ENCODE results near the gene SBK2. TPM values are rescaled to one million over a fixed set of nuclear protein-coding genes. Genes with fewer than 3 reads are reported as not detected.

The SBK2 gene
- total RNA-seq, 4 donors from 2014 or later: not detected

- H3K4me1 ChIP-seq: peaks cover 43 to 96% (median 88%) of the 10 kb centered on the region in 4 donors
- no peaks in the 10 kb centered on the region for H3K36me3 ChIP-seq
- no peaks in the 10 kb centered on the region for H3K9me3 ChIP-seq
- no peaks in the 10 kb centered on the region for H3K27me3 ChIP-seq
- intact Hi-C loops (cut with DNase I): no loop called here
- no peak for DNase-seq (ENCODE audit: extremely low spot score)
- peak overlapping the region; percentile 93 to 98 (median 96) for H3K27ac ChIP-seq (replicated peaks in 1 of 4)
- TF ChIP-seq EP300 (IDR thresholded peaks at IDR 0.05): no peak
- TF ChIP-seq POLR2AphosphoS5 (IDR thresholded peaks at IDR 0.05): no peak
- TF ChIP-seq CTCF (IDR thresholded peaks at IDR 0.05): no peak
- no peak for TF ChIP-seq POLR2A (IDR thresholded peaks at IDR 0.05; ENCODE audit: low read depth)
- H3K4me3 ChIP-seq: no peak overlapping the region
- WGBS: 61% methylated on average over 16 of the region's 52 CpGs
These were observed 46.2 kb downstream of the SBK2 start for GRCh38 chr19:55490478-55491432.

DNA sequence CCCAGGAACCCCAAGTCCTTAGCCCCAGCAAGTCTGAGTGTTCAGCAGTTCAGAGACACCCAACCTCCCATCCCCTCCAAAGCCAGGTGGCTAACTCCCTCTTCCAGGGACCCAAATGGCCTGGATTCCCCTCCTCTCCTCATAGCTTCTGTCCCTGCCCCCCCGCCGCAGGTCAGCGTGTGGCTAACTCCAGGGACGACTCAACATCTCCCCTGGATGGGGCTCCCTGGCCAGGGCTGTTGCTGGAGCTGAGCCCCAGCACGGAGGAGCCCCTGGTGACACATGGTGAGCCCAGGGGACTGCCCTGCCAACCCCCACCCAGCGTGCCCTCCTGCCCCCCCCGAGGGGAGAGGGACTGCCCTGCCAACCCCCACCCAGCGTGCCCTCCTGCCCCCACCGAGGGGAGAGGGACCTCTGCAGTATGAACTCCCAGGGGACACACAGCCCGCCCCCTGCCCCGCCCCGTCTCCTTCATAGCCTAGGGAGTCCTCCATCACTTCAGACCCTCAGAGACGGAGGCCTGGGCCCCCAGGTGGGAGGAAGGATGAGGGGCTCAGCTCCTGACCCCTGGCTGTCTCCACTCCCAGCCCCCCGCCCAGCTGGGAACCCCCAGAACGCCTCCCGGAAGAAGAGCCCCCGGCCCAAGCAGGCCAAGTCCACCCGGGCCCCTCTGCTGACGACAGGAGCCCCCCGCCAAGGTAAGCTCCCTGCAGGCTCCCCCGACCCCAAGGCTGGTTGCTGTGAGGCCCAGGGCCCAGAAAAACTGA is 47.0 kb downstream of the SBK2 start:
- Histone ChIP-seq H3K9me3 (no peaks in the 10 kb centered on the region), H3K4me1 (peaks cover 50 to 100% (median 96%) of the 10 kb centered on the region in 4 donors), H3K36me3 (no peaks in the 10 kb centered on the region), H3K27ac (replicated peaks in 1 of 4) (peak overlapping the region; percentile 93 to 98 (median 96)), H3K4me3 (peak overlapping the region in 3 of 4 donors; percentile 18 to 46 (median 38)), H3K27me3 (no peaks in the 10 kb centered on the region)
- TF ChIP-seq POLR2AphosphoS5 (IDR thresholded peaks at IDR 0.05): no peak
- TF ChIP-seq CTCF (IDR thresholded peaks at IDR 0.05): no peak
- TF ChIP-seq POLR2A (IDR thresholded peaks at IDR 0.05; ENCODE audit: low read depth): no peak
- no peak for TF ChIP-seq EP300 (IDR thresholded peaks at IDR 0.05)
- intact Hi-C loops (cut with DNase I): no loop called here
- WGBS: 60% methylated on average over 7 of the region's 21 CpGs
- DNase-seq (ENCODE audit: extremely low spot score): no peak

DNA sequence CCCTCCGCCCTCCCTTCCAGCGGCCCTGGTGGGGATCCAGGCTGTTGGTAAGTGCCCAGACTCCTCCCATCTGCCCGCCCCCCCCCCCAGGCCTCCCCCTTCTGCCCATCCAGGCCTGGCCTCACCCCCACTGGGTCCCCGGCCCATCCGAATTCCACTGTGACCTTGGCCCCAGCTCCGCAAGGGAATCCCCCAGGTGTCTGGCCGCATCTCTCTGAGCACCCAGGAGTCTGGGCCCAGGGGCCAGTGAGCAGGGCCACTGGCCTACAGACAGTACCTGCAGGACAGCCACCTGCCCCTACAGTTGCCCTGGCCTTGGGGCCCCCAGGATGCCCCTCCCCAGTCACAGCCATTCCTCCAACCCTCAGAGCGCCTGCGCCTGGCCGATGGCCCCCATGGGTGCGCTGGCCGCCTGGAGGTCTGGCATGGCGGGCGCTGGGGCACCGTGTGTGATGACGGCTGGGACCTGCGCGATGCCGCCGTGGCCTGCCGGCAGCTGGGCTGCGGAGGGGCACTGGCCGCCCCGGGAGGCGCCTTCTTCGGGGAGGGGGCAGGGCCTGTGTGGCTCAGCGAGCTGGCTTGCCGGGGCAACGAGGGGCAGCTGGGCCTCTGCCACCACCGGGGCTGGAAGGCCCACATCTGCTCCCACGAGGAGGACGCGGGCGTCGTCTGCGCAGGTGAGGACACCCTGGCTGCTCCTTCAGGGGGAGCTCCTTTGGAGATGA is 47.8 kb downstream of the SBK2 start:
- Histone ChIP-seq H3K4me1 (peaks cover 56 to 100% (median 100%) of the 10 kb centered on the region in 4 donors), H3K4me3 (peak overlapping the region; percentile 14 to 46 (median 28)), H3K9me3 (no peaks in the 10 kb centered on the region), H3K27me3 (no peaks in the 10 kb centered on the region), H3K36me3 (no peaks in the 10 kb centered on the region), H3K27ac (replicated peaks in 1 of 4) (peak overlapping the region; percentile 93 to 98 (median 96))
- DNase-seq (ENCODE audit: extremely low spot score): no peak
- intact Hi-C loops (cut with DNase I): no loop called here
- 53% methylated on average over 5 of the region's 36 CpGs for WGBS
- TF ChIP-seq POLR2A (IDR thresholded peaks at IDR 0.05; ENCODE audit: low read depth): no peak
- TF ChIP-seq EP300 (IDR thresholded peaks at IDR 0.05): no peak
- TF ChIP-seq CTCF (IDR thresholded peaks at IDR 0.05): no peak

- Histone ChIP-seq H3K4me1 (peaks cover 59 to 100% (median 98%) of the 10 kb centered on the region in 4 donors), H3K4me3 (peak within 1 kb of the TSS; percentile 18 to 46 (median 41)), H3K27ac (replicated peaks in 1 of 4) (peak within 1 kb of the TSS; percentile 93 to 98 (median 96)), H3K36me3 (peaks cover 3 to 9% (median 5%) of the 10 kb centered on the region in 4 donors), H3K9me3 (no peaks in the 10 kb centered on the region), H3K27me3 (no peaks in the 10 kb centered on the region)
- no peak for DNase-seq (ENCODE audit: extremely low spot score)
- TF ChIP-seq POLR2AphosphoS5 (IDR thresholded peaks at IDR 0.05): peak in 1 of 2 donors; percentile 6
- no peak for TF ChIP-seq EP300 (IDR thresholded peaks at IDR 0.05)
- intact Hi-C loops (cut with DNase I): no loop called here
- 12% methylated on average over 5 of the region's 21 CpGs for WGBS
These were observed 48.8 kb downstream of the SBK2 start, which contains the start of gene SSC5D for GRCh38 chr19:55487924-55488687. Gene SSC5D, plus strand, starts transcription at chr19:55488436. Its CDS starts 154 bp downstream, at chr19:55488590.
